ENCODE measurements around the gene GRM2.

GRCh38 chr3:51706788-51707731, at the start of gene GRM2:
- TF ChIP-seq CTCF (IDR thresholded peaks at IDR 0.05; ENCODE audit: borderline replicate concordance, extremely low read depth, low read length, poor library complexity, severe bottlenecking) (no peak), EZH2 (IDR thresholded peaks at IDR 0.05; ENCODE audit: borderline replicate concordance, low read depth, low read length, severe bottlenecking) (no peak)

All from DND-41 (cell line).